ENCODE data around the gene ATAD3B. TPM values are rescaled to one million over a fixed set of nuclear protein-coding genes. Genes with fewer than 3 reads are reported as not detected.

ATAD3B gene
- total and polyA plus RNA-seq, 10 of the 15 experiments (the other 5 are each of a cell fraction or from before 2014, with no cell fraction given) = 0.03 to 38.8 (median 23.8) TPM

- no peak for TF ChIP-seq EZH2 (IDR thresholded peaks at IDR 0.05; ENCODE audit: borderline replicate concordance, control insufficient read depth, low read depth, low read length)
- no peak for TF ChIP-seq JUND (IDR thresholded peaks at IDR 0.05; ENCODE audit: low read depth, low read length)
- peak; percentile 25 for TF ChIP-seq SP1 (IDR thresholded peaks at IDR 0.05; ENCODE audit: low read depth, low read length)
- TF ChIP-seq RUNX3 (IDR thresholded peaks at IDR 0.05; ENCODE audit: low read length) = no peak
- TF ChIP-seq CBX5 (IDR thresholded peaks at IDR 0.05; ENCODE audit: low read depth) = no peak
- no peak for TF ChIP-seq ESRRA (IDR thresholded peaks at IDR 0.05; ENCODE audit: low read length)
- no peak for TF ChIP-seq TBL1XR1 (IDR thresholded peaks at IDR 0.05; ENCODE audit: low read depth, low read length)
- no peak for TF ChIP-seq WRNIP1 (IDR thresholded peaks at IDR 0.05; ENCODE audit: borderline replicate concordance, low read depth, low read length)
- no peak for TF ChIP-seq USF1 (IDR thresholded peaks at IDR 0.05; ENCODE audit: borderline replicate concordance, extremely low read length, insufficient read depth, low read depth, low read length)
- TF ChIP-seq BCL11A (IDR thresholded peaks at IDR 0.05; ENCODE audit: low read depth, low read length) = no peak
- peak; percentile 20; the same call in 1 of the 2 replicates for TF ChIP-seq MAX (IDR thresholded peaks at IDR 0.05; ENCODE audit: low read depth, low read length)
- no peak for TF ChIP-seq KLF5 (IDR thresholded peaks at IDR 0.05; ENCODE audit: partially characterized antibody)
- TF ChIP-seq TARDBP (IDR thresholded peaks at IDR 0.05; ENCODE audit: borderline replicate concordance) = no peak
- TF ChIP-seq NFIC (IDR thresholded peaks at IDR 0.05; ENCODE audit: low read depth, low read length) = no peak
- peak; percentile 83 for TF ChIP-seq MLLT1 (IDR thresholded peaks at IDR 0.05)
- TF ChIP-seq PAX5 (IDR thresholded peaks at IDR 0.05; ENCODE audit: borderline replicate concordance, low read depth, low read length) = no peak
- no peak for TF ChIP-seq YBX1 (IDR thresholded peaks at IDR 0.05)
- peak; percentile 55 for TF ChIP-seq IKZF1 (conservative IDR thresholded peaks at IDR 0.05)
- no peak for TF ChIP-seq IRF5 (IDR thresholded peaks at IDR 0.05; ENCODE audit: borderline replicate concordance)
- TF ChIP-seq USF2 (IDR thresholded peaks at IDR 0.05; ENCODE audit: borderline replicate concordance, low read depth, low read length) = no peak
- no peak for TF ChIP-seq ASH2L (IDR thresholded peaks at IDR 0.05; ENCODE audit: borderline replicate concordance, low read depth)
- TF ChIP-seq MTA2 (IDR thresholded peaks at IDR 0.05; ENCODE audit: low read depth) = no peak
- TF ChIP-seq HDGF (IDR thresholded peaks at IDR 0.05) = no peak
- 0 out of 2 replicates have a peak, but pooled peaks have one; percentile 56 for TF ChIP-seq GATAD2B (conservative IDR thresholded peaks at IDR 0.05; ENCODE audit: low read depth)
- no peak for TF ChIP-seq FOS (IDR thresholded peaks at IDR 0.05; ENCODE audit: borderline replicate concordance, extremely low read depth, insufficient read length)
These were observed 36.3 kb upstream of the ATAD3B start, which contains the start of gene VWA1 (continued) for GRCh38 chr1:1435106-1435903.
